Activated CD4-positive, alpha-beta T cell treated with anti-CD3 and anti-CD28 coated beads for 24 hours (primary cell): ENCODE results near the gene HSD3B7.

Source experiments
- DNase-seq, 2 donors: peaks; one replicate each; pipeline ENCODE4 v3.0.0-alpha.2; 2020; ENCODE audit warnings: low read depth in 2 of 2

Gene HSD3B7

GRCh38 chr16:30956601-30957455, 28.2 kb upstream of the HSD3B7 start:
- DNase-seq = peak; percentile 91 to 93

- DNase-seq = peak; percentile 96 to 98
These were observed 27.4 kb upstream of the HSD3B7 start, which contains the start of gene SETD1A for GRCh38 chr16:30957456-30958174. Gene SETD1A, plus strand, starts transcription at chr16:30957754. Its CDS starts 978 bp downstream, at chr16:30958732.

DNA sequence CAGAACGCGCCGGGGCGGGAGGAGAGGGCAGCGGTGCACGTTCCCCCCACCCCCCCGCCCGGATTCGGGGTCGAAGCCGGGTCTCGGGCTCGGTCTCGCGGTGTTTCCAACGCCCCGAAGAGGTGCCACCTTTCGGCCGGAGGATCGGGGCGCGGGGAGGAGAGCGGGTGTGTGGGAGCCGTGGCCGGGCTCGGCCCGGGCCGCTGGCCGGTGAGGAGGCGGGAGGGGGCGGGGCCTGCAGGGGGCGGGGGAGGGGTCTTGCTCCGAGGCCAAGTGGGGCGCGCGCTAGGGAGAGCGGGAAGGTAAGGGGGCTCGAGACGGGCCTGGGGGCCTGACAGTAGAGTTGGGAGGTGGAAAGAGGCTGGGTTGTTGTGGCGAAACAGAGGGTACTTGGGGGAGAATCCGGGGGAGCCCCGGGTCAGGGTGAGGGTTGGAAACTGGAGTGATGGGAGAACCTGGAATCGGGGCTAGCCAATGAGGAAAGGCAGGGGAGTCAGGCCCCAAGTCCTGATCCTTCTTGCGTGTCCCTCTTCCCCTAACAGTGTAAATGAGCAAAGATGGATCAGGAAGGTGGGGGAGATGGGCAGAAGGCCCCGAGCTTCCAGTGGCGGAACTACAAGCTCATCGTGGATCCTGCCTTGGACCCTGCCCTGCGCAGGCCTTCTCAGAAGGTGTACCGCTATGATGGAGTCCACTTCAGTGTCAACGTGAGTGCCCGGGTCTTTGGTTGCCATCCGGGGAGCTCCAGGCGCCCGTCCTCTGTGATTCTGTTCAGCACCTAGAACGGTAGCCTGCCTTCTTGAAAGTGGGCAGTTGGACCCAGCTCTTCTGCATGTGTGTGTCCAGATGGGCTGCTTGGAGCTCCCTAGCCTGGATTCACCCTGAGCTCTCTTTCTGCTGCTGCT, 26.6 kb upstream of the HSD3B7 start:
- peak in 1 of 2 donors; percentile 26 for DNase-seq

GRCh38 chr16:30961384-30961783, 23.6 kb upstream of the HSD3B7 start:
- no peak for DNase-seq

GRCh38 chr16:30963925-30964511, 21.0 kb upstream of the HSD3B7 start:
- DNase-seq = no peak

- DNase-seq = no peak
These were observed 20.3 kb upstream of the HSD3B7 start for GRCh38 chr16:30964574-30965226.

DNA sequence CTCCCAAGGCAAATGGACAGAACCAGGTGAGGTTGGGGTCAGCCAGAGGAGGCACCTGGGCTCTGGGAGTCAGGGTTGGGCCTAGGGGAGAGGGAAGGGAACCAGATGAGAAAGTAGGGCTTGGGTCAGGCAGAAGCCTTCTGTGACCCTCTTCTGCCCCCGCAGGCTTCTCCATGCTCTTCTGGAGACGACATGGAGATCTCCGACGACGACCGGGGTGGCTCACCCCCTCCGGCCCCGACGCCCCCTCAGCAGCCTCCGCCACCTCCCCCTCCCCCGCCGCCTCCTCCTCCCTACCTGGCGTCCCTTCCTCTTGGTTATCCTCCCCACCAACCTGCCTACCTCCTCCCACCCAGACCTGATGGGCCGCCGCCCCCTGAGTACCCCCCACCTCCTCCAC, 19.6 kb upstream of the HSD3B7 start:
- no peak for DNase-seq

DNA sequence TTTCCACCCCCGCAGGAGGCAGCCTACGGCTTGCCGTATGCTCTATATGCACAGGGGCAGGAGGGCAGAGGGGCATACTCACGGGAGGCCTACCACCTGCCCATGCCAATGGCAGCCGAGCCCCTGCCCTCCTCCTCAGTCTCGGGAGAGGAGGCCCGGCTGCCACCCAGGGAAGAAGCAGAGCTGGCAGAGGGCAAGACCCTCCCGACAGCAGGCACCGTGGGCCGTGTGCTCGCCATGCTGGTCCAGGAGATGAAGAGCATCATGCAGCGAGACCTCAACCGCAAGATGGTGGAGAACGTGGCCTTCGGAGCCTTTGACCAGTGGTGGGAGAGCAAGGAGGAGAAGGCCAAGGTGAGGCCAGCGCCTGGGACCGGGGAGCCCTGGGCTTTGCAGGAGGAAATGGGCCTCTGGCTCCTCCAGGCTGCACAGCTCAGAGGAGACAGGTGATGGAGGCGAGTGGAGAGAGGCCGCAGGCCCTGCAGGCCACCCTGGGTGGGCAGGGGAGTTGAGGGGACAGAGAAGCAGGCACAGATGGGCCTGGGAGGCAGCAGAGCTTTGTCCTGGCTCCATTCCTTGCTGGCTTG, 18.9 kb upstream of the HSD3B7 start:
- DNase-seq = no peak

DNA sequence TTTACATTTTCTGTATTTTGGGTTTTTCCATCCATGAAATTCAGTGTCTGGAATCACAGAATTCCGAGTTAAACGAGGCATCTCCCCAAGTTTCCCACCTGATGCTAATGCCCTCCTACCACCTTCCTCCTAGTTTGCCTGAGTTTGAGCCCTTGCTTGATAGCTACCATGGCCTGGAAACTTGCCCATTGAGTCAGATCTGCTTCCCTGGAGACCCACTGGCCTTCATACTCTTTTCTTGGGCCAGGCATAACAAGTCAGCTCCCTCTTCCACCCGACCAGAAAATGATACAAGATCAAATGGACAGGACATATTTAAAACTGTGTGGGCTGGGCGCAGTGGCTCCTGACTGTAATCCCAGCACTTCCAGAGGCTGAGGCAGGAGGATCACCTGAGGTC, 17.2 kb upstream of the HSD3B7 start:
- DNase-seq = no peak

- DNase-seq = no peak
These were observed 15.7 kb upstream of the HSD3B7 start for GRCh38 chr16:30969246-30969842.

- no peak for DNase-seq
These were observed 13.7 kb upstream of the HSD3B7 start for GRCh38 chr16:30971298-30971697.

- no peak for DNase-seq
These were observed 12.1 kb upstream of the HSD3B7 start for GRCh38 chr16:30972872-30973271.

DNA sequence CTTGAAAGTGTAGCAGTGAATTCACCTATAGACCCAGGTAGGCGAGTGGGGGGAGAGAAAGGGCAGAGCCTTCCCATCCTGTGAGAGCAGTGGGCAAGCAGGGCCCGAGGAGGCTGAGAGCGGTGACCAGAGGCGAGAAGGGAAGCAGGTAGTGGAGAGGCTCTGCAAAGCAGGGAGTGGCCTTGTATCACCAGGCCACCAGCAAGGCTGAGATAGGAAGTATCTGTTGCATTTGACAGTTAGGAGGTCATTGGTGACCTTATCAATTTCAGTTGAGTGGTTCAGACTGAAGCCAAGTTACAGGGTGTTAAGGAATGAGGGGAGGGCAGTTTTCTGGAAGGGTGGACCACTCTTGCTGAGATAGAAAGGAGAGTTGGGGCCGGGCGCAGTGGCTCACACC, 10.7 kb upstream of the HSD3B7 start:
- no peak for DNase-seq

DNA sequence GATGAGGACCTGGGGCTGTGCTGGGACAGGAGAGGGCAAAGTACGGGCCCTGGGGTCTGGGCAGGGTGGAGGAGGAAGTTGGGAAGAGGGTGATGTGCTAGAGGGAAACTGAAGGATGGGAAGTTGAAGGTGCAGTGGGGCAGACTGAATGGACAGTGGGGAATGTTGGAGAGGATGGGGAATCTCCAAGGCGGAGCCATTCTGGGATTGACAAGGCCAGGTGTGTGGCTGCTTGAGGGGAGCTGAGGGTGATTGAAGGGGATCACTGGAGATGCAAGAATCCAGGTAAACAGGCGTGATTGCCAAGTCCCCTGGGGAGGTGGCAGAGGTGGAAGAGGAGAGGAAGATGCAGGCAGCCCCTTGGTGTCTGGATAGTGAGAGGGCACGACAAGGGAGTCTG, 8.5 kb upstream of the HSD3B7 start:
- no peak for DNase-seq

DNA sequence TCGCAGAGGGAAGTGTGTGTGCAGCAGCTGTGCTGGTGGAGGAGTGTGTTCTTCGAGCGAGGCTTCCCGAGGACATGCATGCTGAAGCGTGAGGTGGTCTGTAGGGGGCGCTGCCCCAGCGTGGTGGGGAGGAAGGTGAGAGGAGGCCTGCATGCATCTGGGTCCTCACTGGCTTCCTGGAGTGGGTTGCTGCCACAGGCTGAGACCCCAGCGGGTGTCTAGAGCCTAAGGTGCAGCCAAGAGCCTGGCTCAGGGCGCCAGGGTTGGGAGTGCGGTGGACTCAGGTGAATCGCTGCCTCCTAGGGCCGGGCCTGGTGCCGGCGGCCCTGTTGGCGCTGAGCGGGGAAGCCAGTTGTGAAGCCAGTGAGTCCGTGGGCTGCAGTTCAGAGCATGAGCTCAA, 7.5 kb upstream of the HSD3B7 start:
- DNase-seq = no peak

- no peak for DNase-seq
These were observed 5.6 kb upstream of the HSD3B7 start for GRCh38 chr16:30979170-30980022.

DNA sequence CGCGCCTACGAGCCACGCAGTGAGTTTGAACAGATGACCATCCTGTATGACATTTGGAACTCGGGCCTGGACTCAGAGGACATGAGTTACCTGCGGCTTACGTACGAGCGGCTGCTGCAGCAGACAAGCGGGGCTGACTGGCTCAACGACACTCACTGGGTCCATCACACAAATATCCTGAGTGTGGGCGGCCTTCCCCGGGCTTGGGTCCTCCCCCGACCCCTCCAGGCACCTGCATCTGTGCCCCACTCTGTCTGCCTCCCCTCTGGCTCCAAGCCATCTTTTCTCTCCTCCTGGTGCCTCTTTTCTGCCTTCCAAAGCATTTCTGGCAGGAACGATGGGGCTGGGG, 5.0 kb upstream of the HSD3B7 start:
- no peak for DNase-seq

DNA sequence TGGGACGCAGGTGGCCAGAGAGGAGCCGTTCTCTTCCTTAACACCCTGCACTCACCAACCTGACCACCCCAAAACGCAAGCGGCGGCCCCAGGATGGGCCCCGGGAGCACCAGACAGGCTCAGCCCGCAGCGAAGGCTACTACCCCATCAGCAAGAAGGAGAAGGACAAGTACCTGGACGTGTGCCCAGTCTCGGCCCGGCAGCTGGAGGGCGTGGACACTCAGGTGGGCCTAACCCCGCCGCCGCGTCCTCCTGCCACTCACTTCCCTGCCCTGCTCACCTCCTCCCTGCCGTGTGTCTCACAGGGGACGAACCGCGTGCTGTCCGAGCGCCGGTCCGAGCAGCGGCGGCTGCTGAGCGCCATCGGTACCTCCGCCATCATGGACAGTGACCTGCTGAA, 4.6 kb upstream of the HSD3B7 start:
- DNase-seq = no peak

DNA sequence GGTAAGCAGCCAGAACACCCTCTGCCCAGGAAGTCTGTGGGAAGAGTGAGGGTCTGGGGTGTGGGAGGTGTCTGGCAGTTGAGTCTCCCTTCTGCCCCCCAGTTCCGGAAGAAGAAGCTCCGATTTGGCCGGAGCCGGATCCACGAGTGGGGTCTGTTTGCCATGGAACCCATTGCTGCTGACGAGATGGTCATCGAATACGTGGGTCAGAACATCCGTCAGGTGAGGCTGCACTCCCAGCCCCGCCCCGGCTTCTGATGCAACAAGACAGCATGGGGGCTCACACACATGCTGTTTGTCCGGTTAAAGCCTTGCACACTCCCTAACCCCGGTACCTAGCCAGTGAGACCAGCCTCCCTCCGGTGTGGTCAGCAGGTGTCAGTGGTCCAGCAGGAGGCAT, 4.0 kb upstream of the HSD3B7 start:
- DNase-seq = no peak
